Chondrocyte (in vitro differentiated cells): ENCODE data around the gene C1orf198. TPM values are rescaled to one million over a fixed set of nuclear protein-coding genes. Genes with fewer than 3 reads are reported as not detected.
A peak's percentile ranks its signal among the peaks of the same experiment; 100 is the strongest.

Experiments
- DNase-seq: peaks from one replicate; pipeline ENCODE4 v3.0.0; 2021; ENCODE audit warnings: mixed read lengths, low spot score
- H3K27ac Mint-ChIP-seq: one replicate; pipeline ENCODE4 v1.8.0; 2021; ENCODE audit warnings: mild to moderate bottlenecking, moderate library complexity, mixed read lengths; ENCODE audit not compliant: unreplicated experiment
- H3K27me3 Mint-ChIP-seq: 2 replicates; pipeline ENCODE4 v1.8.0; 2021; ENCODE audit warnings: low read depth, mixed read lengths
- H3K36me3 Mint-ChIP-seq: 2 replicates; pipeline ENCODE4 v1.8.0; 2021; ENCODE audit warnings: low read depth, mixed read lengths
- H3K4me1 Mint-ChIP-seq: 2 replicates; pipeline ENCODE4 v1.8.0; 2021; ENCODE audit warnings: low read depth, mild to moderate bottlenecking, mixed read lengths
- H3K4me3 Mint-ChIP-seq: one replicate; pipeline ENCODE4 v1.8.0; 2021; ENCODE audit warnings: mild to moderate bottlenecking, moderate library complexity, mixed read lengths; ENCODE audit not compliant: unreplicated experiment
- H3K9me3 Mint-ChIP-seq: 2 replicates; pipeline ENCODE4 v1.8.0; 2021; ENCODE audit warnings: low read depth, mixed read lengths
- CTCF ChIP-seq: fragments of 200-600 bp; sonication (generic); IDR thresholded peaks from 2 replicates; pipeline ENCODE4 v1.5.0; 2021; ENCODE audit warnings: antibody characterized with exemption, mild to moderate bottlenecking, moderate library complexity
- total RNA-seq: library from RNA; stranded (reverse); gene quantifications from 3 replicates; pipeline ENCODE4 v1.2.1, GENCODE V29; 2021

The C1orf198 gene
- total RNA-seq, 1 donor from 2014 or later = 505 TPM

- H3K27ac Mint-ChIP-seq = peak overlapping the region; percentile 73
- no peaks in the 10 kb centered on the region for H3K27me3 Mint-ChIP-seq
Measured at GRCh38 chr1:230861489-230861888, 6.8 kb downstream of the C1orf198 start.

GRCh38 chr1:230860617-230861384 lies 7.5 kb downstream of the C1orf198 start:
- no peak for DNase-seq
- Mint-ChIP-seq H3K36me3 (peaks cover 46% of the 10 kb centered on the region), H3K27me3 (no peaks in the 10 kb centered on the region), H3K27ac (peak overlapping the region; percentile 73), H3K4me1 (peaks cover 99% of the 10 kb centered on the region), H3K9me3 (no peaks in the 10 kb centered on the region), H3K4me3 (peak overlapping the region; percentile 0)
- no peak for TF ChIP-seq CTCF

More at GRCh38 chr1:230861489-230861888, 6.8 kb downstream of the C1orf198 start:
- H3K4me3 Mint-ChIP-seq = peak overlapping the region; percentile 3
- H3K9me3 Mint-ChIP-seq = no peaks in the 10 kb centered on the region
- TF ChIP-seq CTCF = peak; percentile 54
- H3K36me3 Mint-ChIP-seq = peaks cover 46% of the 10 kb centered on the region
- no peak for DNase-seq
- peaks cover 96% of the 10 kb centered on the region for H3K4me1 Mint-ChIP-seq

GRCh38 chr1:230858918-230859729 lies 9.2 kb downstream of the C1orf198 start:
- Mint-ChIP-seq H3K27ac (peak overlapping the region; percentile 97), H3K9me3 (no peaks in the 10 kb centered on the region), H3K36me3 (peaks cover 46% of the 10 kb centered on the region), H3K4me3 (peak overlapping the region; percentile 50), H3K27me3 (no peaks in the 10 kb centered on the region), H3K4me1 (peaks cover 99% of the 10 kb centered on the region)
- no peak for TF ChIP-seq CTCF
- no peak for DNase-seq

- no peak for TF ChIP-seq CTCF
- Mint-ChIP-seq H3K36me3 (peaks cover 52% of the 10 kb centered on the region), H3K9me3 (peaks cover 2% of the 10 kb centered on the region), H3K4me1 (peaks cover 100% of the 10 kb centered on the region), H3K4me3 (peak overlapping the region; percentile 47), H3K27ac (peak overlapping the region; percentile 97), H3K27me3 (no peaks in the 10 kb centered on the region)
- DNase-seq = no peak
Measured at GRCh38 chr1:230858236-230858820, 10.0 kb downstream of the C1orf198 start.

- peaks cover 57% of the 10 kb centered on the region for H3K36me3 Mint-ChIP-seq
- peak; percentile 22 for TF ChIP-seq CTCF
- no peak for DNase-seq
- H3K27ac Mint-ChIP-seq = peak overlapping the region; percentile 97
- peaks cover 100% of the 10 kb centered on the region for H3K4me1 Mint-ChIP-seq
- no peaks in the 10 kb centered on the region for H3K27me3 Mint-ChIP-seq
- peaks cover 2% of the 10 kb centered on the region for H3K9me3 Mint-ChIP-seq
- no peak overlapping the region for H3K4me3 Mint-ChIP-seq
Measured at GRCh38 chr1:230857822-230858221, 10.5 kb downstream of the C1orf198 start.
